Glomerular visceral epithelial cell (primary cell): ENCODE measurements around the gene C8G.

Source experiments
- DNase-seq: peaks from one replicate; pipeline ENCODE4 v3.0.0-alpha.2; 2016; ENCODE audit errors: extremely low spot score

Gene C8G

GRCh38 chr9:136968333-136969127 lies 23.5 kb downstream of the C8G start:
- DNase-seq = no peak

- no peak for DNase-seq
Measured at GRCh38 chr9:136969150-136969549, 24.1 kb downstream of the C8G start.

GRCh38 chr9:136969774-136970173 lies 24.7 kb downstream of the C8G start:
- no peak for DNase-seq

- no peak for DNase-seq
Measured at GRCh38 chr9:136970361-136970760, 25.3 kb downstream of the C8G start.

- DNase-seq = no peak
Measured at GRCh38 chr9:136971746-136972145, 26.7 kb downstream of the C8G start.

- no peak for DNase-seq
Measured at GRCh38 chr9:136972335-136972734, 27.3 kb downstream of the C8G start.

- no peak for DNase-seq
Measured at GRCh38 chr9:136972743-136973142, 27.7 kb downstream of the C8G start.

GRCh38 chr9:136973618-136974617 lies 28.9 kb downstream of the C8G start:
- no peak for DNase-seq

GRCh38 chr9:136974817-136975535 lies 29.9 kb downstream of the C8G start:
- DNase-seq = peak; percentile 76

- peak; percentile 49 for DNase-seq
Measured at GRCh38 chr9:136975644-136976043, 30.6 kb downstream of the C8G start.

GRCh38 chr9:136977223-136977622 lies 32.2 kb downstream of the C8G start, which contains the start of gene PTGDS:
Gene PTGDS, plus strand, starts transcription at chr9:136977504. Its CDS starts 75 bp downstream, at chr9:136977579.
- DNase-seq = no peak

- no peak for DNase-seq
Measured at GRCh38 chr9:136977649-136978072, 32.6 kb downstream of the C8G start.

GRCh38 chr9:136978073-136978864 lies 33.2 kb downstream of the C8G start:
- peak; percentile 44 for DNase-seq

- DNase-seq = no peak
Measured at GRCh38 chr9:136978865-136979544, 34.0 kb downstream of the C8G start.

GRCh38 chr9:136979769-136980587 lies 34.9 kb downstream of the C8G start:
- no peak for DNase-seq

GRCh38 chr9:136980669-136981478 lies 35.8 kb downstream of the C8G start:
- DNase-seq = no peak

GRCh38 chr9:136981588-136982231 lies 36.7 kb downstream of the C8G start:
- no peak for DNase-seq
